Measurements from ENCODE around the gene RPL9.

Gene RPL9

GRCh38 chr4:39480251-39480650, 21.5 kb upstream of the RPL9 start:
- TF ChIP-seq CTCF (conservative IDR thresholded peaks at IDR 0.05; ENCODE audit: control insufficient read depth, insufficient read depth, low read depth, low read length) = no peak

GRCh38 chr4:39476187-39476895, 17.6 kb upstream of the RPL9 start:
- H3K4me3 ChIP-seq (ENCODE audit: control insufficient read depth, low read depth, low read length) = no peak overlapping the region
- DNase-seq (ENCODE audit: low read depth) = peak; percentile 31
- no peak for TF ChIP-seq CTCF (conservative IDR thresholded peaks at IDR 0.05; ENCODE audit: control insufficient read depth, insufficient read depth, low read depth, low read length)

More at GRCh38 chr4:39480251-39480650, 21.5 kb upstream of the RPL9 start:
- no peak overlapping the region for H3K4me3 ChIP-seq (ENCODE audit: control insufficient read depth, low read depth, low read length)
- DNase-seq (ENCODE audit: low read depth) = no peak

- no peak for DNase-seq (ENCODE audit: low read depth)
- no peak for TF ChIP-seq CTCF (conservative IDR thresholded peaks at IDR 0.05; ENCODE audit: control insufficient read depth, insufficient read depth, low read depth, low read length)
These were observed 13.7 kb upstream of the RPL9 start for GRCh38 chr4:39472396-39472795.

GRCh38 chr4:39470402-39470801, 11.7 kb upstream of the RPL9 start:
- no peak for TF ChIP-seq CTCF (conservative IDR thresholded peaks at IDR 0.05; ENCODE audit: control insufficient read depth, insufficient read depth, low read depth, low read length)
- no peak overlapping the region for H3K4me3 ChIP-seq (ENCODE audit: control insufficient read depth, low read depth, low read length)
- no peak for DNase-seq (ENCODE audit: low read depth)

More at GRCh38 chr4:39472396-39472795, 13.7 kb upstream of the RPL9 start:
- H3K4me3 ChIP-seq (ENCODE audit: control insufficient read depth, low read depth, low read length) = no peak overlapping the region

GRCh38 chr4:39469429-39470077, 10.8 kb upstream of the RPL9 start:
- peak; percentile 86 for DNase-seq (ENCODE audit: low read depth)
- TF ChIP-seq CTCF (conservative IDR thresholded peaks at IDR 0.05; ENCODE audit: control insufficient read depth, insufficient read depth, low read depth, low read length) = peak; percentile 94
- H3K4me3 ChIP-seq (ENCODE audit: control insufficient read depth, low read depth, low read length) = no peak overlapping the region

- DNase-seq (ENCODE audit: low read depth) = no peak
- TF ChIP-seq CTCF (conservative IDR thresholded peaks at IDR 0.05; ENCODE audit: control insufficient read depth, insufficient read depth, low read depth, low read length) = no peak
- no peak overlapping the region for H3K4me3 ChIP-seq (ENCODE audit: control insufficient read depth, low read depth, low read length)
These were observed 8.7 kb upstream of the RPL9 start for GRCh38 chr4:39467464-39467863.
